GM21360 (cell line): Measurements from ENCODE around the gene MMP24OS.

Source experiments
- ATAC-seq: cut with Tn5 transposase; IDR thresholded peaks from one replicate; pipeline ENCODE4 v1.9.1; 2021; ENCODE audit warnings: mild to moderate bottlenecking, moderate library complexity; ENCODE audit not compliant: unreplicated experiment

Gene MMP24OS

GRCh38 chr20:35306931-35307517, 29.1 kb upstream of the MMP24OS start:
- no peak for ATAC-seq

GRCh38 chr20:35305682-35306556, 28.0 kb upstream of the MMP24OS start:
- no peak for ATAC-seq

DNA sequence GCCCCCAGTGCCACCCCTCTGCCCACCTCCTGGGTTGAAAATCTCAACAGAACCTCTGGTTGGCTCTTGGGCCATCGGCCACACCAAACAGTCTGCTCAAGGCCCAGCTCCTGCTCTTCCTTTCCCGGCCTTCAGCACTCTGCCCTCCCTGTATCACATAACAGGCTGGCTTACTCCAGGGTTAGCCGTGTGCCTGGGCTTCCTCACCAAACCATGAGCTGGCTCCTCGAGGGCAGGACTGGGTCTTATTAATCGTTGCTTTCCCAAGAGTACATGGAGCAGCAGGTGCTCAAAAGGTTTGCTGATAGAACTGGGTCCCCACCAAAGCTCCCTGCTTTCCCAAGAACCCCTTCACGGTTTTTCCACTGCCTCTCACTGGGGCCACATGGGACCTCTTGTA, 27.0 kb upstream of the MMP24OS start:
- no peak for ATAC-seq

DNA sequence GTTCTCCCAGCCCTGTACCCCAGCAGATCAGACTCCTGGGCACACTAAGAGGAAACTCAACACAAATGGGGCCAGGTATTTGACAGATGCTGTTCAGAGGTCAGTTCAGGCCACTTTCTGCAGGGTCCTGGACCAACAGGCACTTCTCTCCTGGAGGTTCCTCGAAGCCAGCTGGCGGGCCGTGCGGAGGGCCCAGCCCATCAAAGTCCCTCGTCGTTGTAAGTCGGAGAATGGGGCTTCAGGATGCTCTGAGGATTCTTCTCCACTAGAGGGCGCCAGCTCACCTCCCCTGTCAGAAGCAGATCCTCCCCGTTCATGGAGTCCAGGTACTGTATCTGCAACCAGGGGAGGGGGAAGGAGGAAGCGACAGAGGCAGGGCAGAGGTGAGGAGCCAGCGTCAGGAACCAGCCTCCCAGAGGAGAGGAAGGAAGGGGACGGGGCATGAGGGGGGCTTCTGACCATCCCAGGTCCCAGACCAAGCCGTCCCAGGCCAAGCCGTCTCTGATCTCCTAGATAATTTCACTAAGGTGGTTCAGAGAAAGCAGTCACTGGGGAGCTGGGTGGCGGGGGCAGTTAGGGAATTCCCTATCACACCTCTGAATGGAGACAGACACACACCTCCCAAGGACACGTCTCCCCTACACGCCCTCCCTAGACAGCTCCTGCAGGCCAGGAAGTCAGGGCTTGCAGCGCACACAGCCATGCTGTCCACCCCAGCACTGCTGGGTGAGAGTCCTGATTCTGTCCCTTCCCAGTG, 26.0 kb upstream of the MMP24OS start:
- no peak for ATAC-seq

DNA sequence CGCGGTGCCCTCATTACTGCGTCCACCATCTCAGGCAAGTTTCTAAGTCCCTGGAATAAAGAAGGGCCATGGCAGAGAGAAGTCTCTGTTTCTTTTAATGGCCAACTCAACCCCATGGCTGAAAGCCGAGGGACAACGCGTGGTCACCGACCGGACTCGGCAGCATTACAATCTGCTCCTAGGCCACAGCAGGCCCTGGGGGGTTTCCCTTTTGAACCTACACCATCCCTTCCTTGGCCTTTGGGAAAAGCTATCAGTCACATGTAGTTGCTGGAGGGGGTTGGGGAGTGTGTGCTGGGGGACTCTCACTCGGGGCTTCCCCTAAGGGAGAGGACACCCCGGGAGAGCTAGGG, 25.4 kb upstream of the MMP24OS start:
- no peak for ATAC-seq

GRCh38 chr20:35302421-35303335, 24.8 kb upstream of the MMP24OS start:
- ATAC-seq, result no peak

DNA sequence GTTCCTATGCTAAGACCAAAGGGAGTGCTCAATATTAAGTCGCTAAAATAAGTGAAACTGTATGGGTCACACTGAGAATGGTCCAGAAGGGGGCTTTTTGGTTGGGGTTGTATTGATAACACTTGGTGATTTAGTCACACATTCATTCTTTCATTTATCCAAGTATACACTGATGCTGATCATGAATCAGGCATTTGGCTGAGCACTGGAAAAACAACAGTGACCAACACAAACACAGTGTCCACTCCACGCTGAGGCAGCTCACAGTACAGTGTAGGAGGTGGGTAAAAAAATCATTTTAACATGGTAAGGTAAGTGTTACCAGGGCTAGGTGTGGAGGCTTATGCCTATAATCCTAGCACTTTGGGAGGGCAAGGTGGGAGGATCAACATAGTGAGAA, 23.5 kb upstream of the MMP24OS start:
- ATAC-seq, result no peak

GRCh38 chr20:35300469-35301262, 22.7 kb upstream of the MMP24OS start:
- ATAC-seq, result no peak

GRCh38 chr20:35299780-35300179, 21.9 kb upstream of the MMP24OS start:
- ATAC-seq, result no peak

DNA sequence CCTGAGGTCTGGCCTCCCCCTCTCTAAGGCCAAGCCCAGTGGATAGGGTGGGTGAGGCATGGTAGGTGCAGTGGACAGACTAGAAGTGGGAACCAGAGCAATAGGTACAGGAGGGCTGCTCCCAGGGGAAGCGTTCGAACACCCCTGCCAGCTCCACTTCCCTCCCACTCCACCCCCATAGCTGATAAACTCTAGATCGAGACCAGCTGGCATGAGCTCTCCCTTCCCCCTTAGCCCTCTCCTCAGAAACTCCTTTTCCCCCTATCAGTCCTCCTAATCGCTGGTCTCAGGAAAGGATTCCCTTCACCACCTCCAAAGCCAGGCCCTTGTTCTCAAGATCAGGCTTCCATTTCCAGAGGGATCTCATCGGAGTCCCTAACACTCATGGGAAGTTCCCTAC, 20.3 kb upstream of the MMP24OS start:
- no peak for ATAC-seq

DNA sequence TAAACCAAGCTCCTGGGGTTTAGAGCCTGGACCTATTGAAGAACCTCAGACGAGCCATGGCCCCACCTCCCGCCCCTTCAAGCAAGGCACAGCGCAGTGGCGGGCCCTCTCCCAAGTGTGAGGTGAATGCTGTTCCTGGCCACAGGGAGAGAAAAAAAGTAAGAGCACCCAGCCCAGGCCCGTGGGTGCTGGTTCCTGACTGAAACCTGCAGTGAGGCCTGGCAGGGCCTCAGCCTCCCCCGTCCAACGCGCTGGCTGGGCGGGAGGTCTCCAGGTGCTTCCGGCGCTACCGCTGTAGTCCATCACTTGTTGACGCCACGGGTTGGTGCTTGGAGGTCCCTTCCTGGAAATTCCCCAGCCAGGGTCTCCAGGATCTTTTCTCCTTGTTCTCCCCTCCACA, 19.8 kb upstream of the MMP24OS start:
- no peak for ATAC-seq

DNA sequence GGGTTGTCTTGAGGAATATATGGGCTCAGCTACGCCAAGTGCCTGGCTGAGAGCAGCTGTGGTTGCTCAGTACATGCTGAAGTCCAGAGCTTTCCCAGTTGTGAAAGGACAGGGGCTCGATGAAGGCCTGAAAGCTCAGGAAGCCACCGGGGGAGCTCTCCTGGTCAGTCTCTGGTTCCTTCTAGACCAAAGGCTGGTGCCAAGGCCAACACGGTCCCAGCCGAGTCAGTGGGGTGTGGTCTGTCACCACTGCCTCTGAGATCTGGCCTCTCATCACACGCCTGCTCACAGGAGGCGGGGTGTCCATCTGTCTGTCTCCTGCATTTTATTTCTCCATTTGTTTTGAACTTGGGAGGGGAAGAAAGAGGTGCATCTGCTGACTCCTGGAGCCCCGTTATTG, 19.2 kb upstream of the MMP24OS start:
- no peak for ATAC-seq

GRCh38 chr20:35296101-35296554, 18.2 kb upstream of the MMP24OS start:
- no peak for ATAC-seq

DNA sequence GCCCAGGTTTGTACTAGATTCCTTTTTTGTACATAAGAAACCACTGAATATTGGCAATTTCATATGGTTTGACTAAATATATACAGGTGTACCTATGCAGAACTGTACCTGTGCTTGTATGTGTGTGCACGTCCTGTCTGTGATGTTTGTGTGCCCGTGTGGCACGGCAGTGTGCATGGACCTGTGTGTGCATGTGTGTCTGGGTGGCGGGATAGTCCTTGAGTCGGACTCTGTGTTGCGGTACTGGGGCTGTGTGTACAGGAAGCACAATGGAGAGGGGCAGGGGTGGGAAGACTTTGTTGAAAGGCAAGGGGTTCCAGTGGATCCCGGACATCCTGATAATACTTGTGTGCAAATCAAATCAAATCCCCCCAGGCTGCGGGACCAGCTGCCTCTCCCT, 17.8 kb upstream of the MMP24OS start:
- no peak for ATAC-seq

DNA sequence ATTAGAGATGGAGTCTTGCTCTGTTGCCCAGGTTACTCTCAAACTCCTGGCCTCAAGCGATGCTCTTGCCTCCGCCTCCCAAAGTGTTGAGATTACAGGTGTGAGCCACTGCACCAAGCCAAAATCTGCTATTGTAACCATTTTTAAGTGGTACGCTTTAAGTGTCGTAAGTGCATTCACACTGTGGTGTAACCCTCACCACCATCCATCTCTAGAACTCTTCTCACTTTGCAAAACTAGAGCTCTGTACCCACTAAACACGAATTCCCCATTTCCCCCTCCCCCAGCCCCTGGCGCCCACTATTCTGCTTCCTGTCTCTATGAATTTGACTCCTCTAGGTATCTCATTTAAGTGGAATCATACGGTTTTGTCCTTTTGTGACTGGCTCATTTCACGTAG, 17.1 kb upstream of the MMP24OS start:
- ATAC-seq, result no peak

DNA sequence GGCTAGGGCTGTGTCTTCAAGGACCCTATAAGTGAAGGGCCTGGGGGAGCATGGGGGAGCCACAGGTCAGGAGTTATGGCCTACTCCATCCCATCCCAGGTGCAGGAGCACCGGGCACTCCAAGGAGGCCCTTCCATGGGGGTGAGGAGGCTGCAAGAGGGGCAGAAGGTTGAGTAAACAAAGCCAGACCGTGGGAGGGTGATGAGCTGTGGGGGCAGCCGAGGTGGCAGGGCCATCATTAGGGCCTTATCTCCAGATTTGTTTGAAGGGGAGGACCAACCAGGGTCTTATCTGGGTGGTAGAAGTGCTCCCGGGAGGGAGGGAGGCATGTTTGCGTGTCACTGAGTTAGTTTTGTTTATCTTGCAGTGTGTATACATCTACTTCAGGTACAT, 16.4 kb upstream of the MMP24OS start:
- ATAC-seq, result no peak

GRCh38 chr20:35293303-35294292, 15.7 kb upstream of the MMP24OS start:
- no peak for ATAC-seq

GRCh38 chr20:35292504-35293285, 14.8 kb upstream of the MMP24OS start:
- ATAC-seq, result no peak
